Neuronal stem cell (in vitro differentiated cells): ENCODE results near the gene L1CAM.

Experiments used
- DNase-seq: peaks from one replicate; pipeline ENCODE4 v3.0.0-alpha.2; 2013; ENCODE audit warnings: low spot score
- H2AFZ ChIP-seq: one replicate; pipeline ENCODE4 v1.6.1; 2013; ENCODE audit warnings: mild to moderate bottlenecking, low read length, inconsistent platforms
- H2AK5ac ChIP-seq: 2 replicates; pipeline ENCODE4 v1.6.1; 2013; ENCODE audit warnings: low read depth, mild to moderate bottlenecking, inconsistent platforms, low read length, moderate library complexity, mixed read lengths
- H2BK120ac ChIP-seq: 2 replicates; pipeline ENCODE4 v1.6.1; 2013; ENCODE audit warnings: low read depth, mild to moderate bottlenecking, inconsistent platforms, low read length, moderate library complexity, mixed read lengths
- H2BK12ac ChIP-seq: one replicate; pipeline ENCODE4 v1.6.1; 2013; ENCODE audit warnings: low read length, inconsistent platforms
- H2BK15ac ChIP-seq: 2 replicates; pipeline ENCODE4 v1.6.1; 2013; ENCODE audit warnings: mild to moderate bottlenecking, low read length, inconsistent platforms, mixed read lengths
- H2BK5ac ChIP-seq: one replicate; pipeline ENCODE4 v1.6.1; 2013; ENCODE audit warnings: inconsistent platforms, mild to moderate bottlenecking, low read length, moderate library complexity
- H3K14ac ChIP-seq: one replicate; pipeline ENCODE4 v1.6.1; 2013; ENCODE audit warnings: low read length, inconsistent platforms
- H3K18ac ChIP-seq: 2 replicates; pipeline ENCODE4 v1.6.1; 2013; ENCODE audit warnings: low read length, inconsistent platforms
- H3K23ac ChIP-seq: 2 replicates; pipeline ENCODE4 v1.6.1; 2013; ENCODE audit warnings: low read depth, mild to moderate bottlenecking, mixed read lengths, low read length, inconsistent platforms; ENCODE audit not compliant: poor library complexity
- H3K27ac ChIP-seq: replicated peaks from 3 replicates; pipeline ENCODE4 v1.5.1; 2013; ENCODE audit warnings: low read length, inconsistent platforms
- H3K27me3 ChIP-seq, 3 experiments: 2 replicates each; pipeline ENCODE4 v1.6.1; 2013; ENCODE audit warnings: low read length in 3 of 3, mild to moderate bottlenecking in 2 of 3, inconsistent platforms in 1 of 3, low read depth in 1 of 3, mixed read lengths in 1 of 3, moderate library complexity in 1 of 3; ENCODE audit not compliant: control insufficient read depth in 3 of 3, insufficient read depth in 3 of 3
- H3K36me3 ChIP-seq, 2 donors: replicated peaks in 1 of 2; 2 replicates each; pipeline ENCODE4 v1.6.1; 2013; ENCODE audit warnings: low read length in 2 of 2; ENCODE audit not compliant: control insufficient read depth in 2 of 2, insufficient read depth in 2 of 2
- H3K4ac ChIP-seq: 2 replicates; pipeline ENCODE4 v1.6.1; 2013; ENCODE audit warnings: inconsistent platforms, mild to moderate bottlenecking, low read length, moderate library complexity
- H3K4me1 ChIP-seq, 2 donors: 1 replicate in 1 of 2; 2 replicates in 1 of 2; pipeline ENCODE4 v1.6.1; 2013; ENCODE audit warnings: low read length in 2 of 2, low read depth in 1 of 2; ENCODE audit not compliant: control insufficient read depth in 2 of 2, insufficient read depth in 1 of 2
- H3K4me2 ChIP-seq: one replicate; pipeline ENCODE4 v1.6.1; 2013; ENCODE audit warnings: mild to moderate bottlenecking, low read length, inconsistent platforms; ENCODE audit not compliant: insufficient read depth, poor library complexity, severe bottlenecking
- H3K4me3 ChIP-seq, 2 donors: 2 replicates each; pipeline ENCODE4 v1.5.1; 2013; ENCODE audit warnings: low read length in 2 of 2, mild to moderate bottlenecking in 2 of 2, inconsistent platforms in 1 of 2, moderate library complexity in 1 of 2
- H3K79me1 ChIP-seq: one replicate; pipeline ENCODE4 v1.6.1; 2013; ENCODE audit warnings: low read depth, mild to moderate bottlenecking, inconsistent platforms, low read length, moderate library complexity
- H3K9ac ChIP-seq: one replicate; pipeline ENCODE4 v1.6.1; 2013; ENCODE audit warnings: mild to moderate bottlenecking, low read depth, low read length, inconsistent platforms; ENCODE audit not compliant: poor library complexity
- H3K9me3 ChIP-seq, 2 donors: replicated peaks in 1 of 2; 2 replicates each; pipeline versions ENCODE3 to v1.6.1; 2013; ENCODE audit warnings: low read length in 2 of 2, mild to moderate bottlenecking in 2 of 2, inconsistent platforms in 1 of 2, low read depth in 1 of 2, mixed read lengths in 1 of 2, moderate library complexity in 1 of 2; ENCODE audit not compliant: control insufficient read depth in 2 of 2, insufficient read depth in 1 of 2
- H4K8ac ChIP-seq: one replicate; pipeline ENCODE4 v1.6.1; 2013; ENCODE audit warnings: low read depth, mild to moderate bottlenecking, inconsistent platforms, low read length, moderate library complexity
- H4K91ac ChIP-seq: one replicate; pipeline ENCODE4 v1.6.1; 2013; ENCODE audit warnings: low read length, low read depth, mild to moderate bottlenecking, inconsistent platforms; ENCODE audit not compliant: poor library complexity
- WGBS, 2 donors: extraction: QIAGEN DNeasy Blood & Tissue Kit; methylation state at CpG; one replicate each; pipeline ENCODE4 v1.1.7; 2013; ENCODE audit warnings: missing lambda C conversion rate in 2 of 2, mixed read lengths in 1 of 2; ENCODE audit not compliant: insufficient read length in 2 of 2, insufficient replicate concordance in 1 of 2; ENCODE audit errors: extremely low coverage in 2 of 2; 5-methylcytosine and 5-hydroxymethylcytosine counted together

L1CAM gene

GRCh38 chrX:153922932-153923857 is 37.2 kb upstream of the L1CAM start:
- Histone ChIP-seq H3K4me3 (no peak overlapping the region), H3K23ac (no peak overlapping the region), H3K79me1 (no peaks in the 10 kb centered on the region), H3K9me3 (no peaks in the 10 kb centered on the region), H3K18ac (no peak overlapping the region), H2BK12ac (no peak overlapping the region), H2BK5ac (no peak overlapping the region), H3K4me1 (peaks cover 11 to 28% of the 10 kb centered on the region in 2 donors), H4K91ac (no peak overlapping the region), H3K4ac (no peak overlapping the region), H3K9ac (no peak overlapping the region), H3K36me3 (no peaks in the 10 kb centered on the region), H2BK120ac (no peak overlapping the region), H3K4me2 (no peak overlapping the region), H2AK5ac (no peak overlapping the region), H3K27me3 (peaks cover 0 to 48% (median 5%) of the 10 kb centered on the region in 3 experiments), H3K14ac (no peak overlapping the region), H2BK15ac (no peak overlapping the region), H2AFZ (no peak overlapping the region), H4K8ac (no peak overlapping the region), H3K27ac (no peak overlapping the region)
- WGBS, 2 donors: no CpG with 5 or more reads among the region's 25 CpGs
- DNase-seq: no peak

GRCh38 chrX:153921511-153922446 is 35.8 kb upstream of the L1CAM start:
- peaks cover 0 to 54% (median 5%) of the 10 kb centered on the region in 3 experiments for H3K27me3 ChIP-seq
- H3K4me3 ChIP-seq: no peak overlapping the region
- H3K4ac ChIP-seq: no peak overlapping the region
- H3K79me1 ChIP-seq: no peaks in the 10 kb centered on the region
- no peak overlapping the region for H3K14ac ChIP-seq
- no peak overlapping the region for H3K4me2 ChIP-seq
- no peak overlapping the region for H3K23ac ChIP-seq
- H2BK120ac ChIP-seq: no peak overlapping the region
- no peak overlapping the region for H3K27ac ChIP-seq
- peak overlapping the region; percentile 55 for H2AFZ ChIP-seq
- no peak overlapping the region for H2BK5ac ChIP-seq
- no CpG with 5 or more reads among the region's 40 CpGs for WGBS, 2 donors
- H3K36me3 ChIP-seq: no peaks in the 10 kb centered on the region
- H3K9ac ChIP-seq: no peak overlapping the region
- no peak for DNase-seq
- no peak overlapping the region for H2BK12ac ChIP-seq
- H4K91ac ChIP-seq: no peak overlapping the region
- H4K8ac ChIP-seq: no peak overlapping the region
- H3K18ac ChIP-seq: no peak overlapping the region
- no peaks in the 10 kb centered on the region for H3K9me3 ChIP-seq
- H3K4me1 ChIP-seq: peaks cover 6 to 25% of the 10 kb centered on the region in 2 donors
- H2AK5ac ChIP-seq: peak overlapping the region; percentile 21
- H2BK15ac ChIP-seq: no peak overlapping the region

DNA sequence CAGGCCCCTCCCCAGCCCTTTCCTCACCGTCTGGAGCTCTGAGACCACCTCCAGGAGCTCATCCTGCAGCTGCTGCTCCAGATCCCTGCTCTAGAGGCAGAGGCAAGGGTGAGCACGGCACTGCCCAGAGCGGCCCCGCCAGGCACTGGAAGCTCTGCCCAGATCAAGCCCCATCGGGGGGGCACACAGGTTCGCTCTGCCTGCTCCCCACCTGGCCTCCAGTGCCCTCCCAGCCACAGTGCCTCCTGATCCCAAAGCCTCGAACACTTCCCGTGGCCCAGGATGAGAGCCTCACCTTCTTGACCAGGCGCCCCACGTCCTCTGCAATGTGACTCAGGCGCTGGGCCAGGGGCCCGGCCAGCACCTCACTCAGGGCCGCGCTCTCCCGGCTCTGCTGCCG is 35.1 kb upstream of the L1CAM start:
- Histone ChIP-seq H3K9ac (no peak overlapping the region), H3K36me3 (no peaks in the 10 kb centered on the region), H2BK12ac (no peak overlapping the region), H3K79me1 (no peaks in the 10 kb centered on the region), H3K4ac (no peak overlapping the region), H2BK5ac (no peak overlapping the region), H3K27me3 (peaks cover 0 to 57% (median 5%) of the 10 kb centered on the region in 3 experiments), H3K14ac (no peak overlapping the region), H3K4me3 (no peak overlapping the region), H3K9me3 (no peaks in the 10 kb centered on the region), H2BK15ac (no peak overlapping the region), H2AFZ (peak overlapping the region; percentile 55), H3K23ac (no peak overlapping the region), H3K27ac (no peak overlapping the region), H4K8ac (no peak overlapping the region), H2AK5ac (no peak overlapping the region), H3K4me2 (no peak overlapping the region), H3K18ac (no peak overlapping the region), H2BK120ac (no peak overlapping the region), H3K4me1 (peaks cover 2 to 20% of the 10 kb centered on the region in 2 donors), H4K91ac (no peak overlapping the region)
- no CpG with 5 or more reads among the region's 16 CpGs for WGBS, 2 donors
- DNase-seq: no peak

- Histone ChIP-seq H3K9me3 (no peaks in the 10 kb centered on the region), H3K9ac (no peak overlapping the region), H4K8ac (no peak overlapping the region), H3K4ac (no peak overlapping the region), H3K27ac (no peak overlapping the region), H2AK5ac (no peak overlapping the region), H2BK120ac (no peak overlapping the region), H3K4me3 (no peak overlapping the region), H2BK12ac (no peak overlapping the region), H2BK15ac (no peak overlapping the region), H2BK5ac (no peak overlapping the region), H3K79me1 (no peaks in the 10 kb centered on the region), H3K4me2 (no peak overlapping the region), H3K14ac (no peak overlapping the region), H3K27me3 (peaks cover 0 to 63% (median 2%) of the 10 kb centered on the region in 3 experiments), H4K91ac (no peak overlapping the region), H3K23ac (no peak overlapping the region), H3K36me3 (no peaks in the 10 kb centered on the region), H2AFZ (no peak overlapping the region), H3K18ac (no peak overlapping the region), H3K4me1 (peaks cover 0 to 20% of the 10 kb centered on the region in 2 donors)
- DNase-seq: no peak
- WGBS, 2 donors: no CpG with 5 or more reads among the region's 14 CpGs
These were observed 34.6 kb upstream of the L1CAM start for GRCh38 chrX:153920546-153920945.
